BJ (cell line): ENCODE measurements around the gene SLC6A3. TPM values are rescaled to one million over a fixed set of nuclear protein-coding genes. Genes with fewer than 3 reads are reported as not detected.

Source experiments
- CTCF ChIA-PET: fragments of 350-600 bp; formaldehyde crosslinking; extraction: SDS; loops from one replicate; lab custom pipeline; 2021; ENCODE audit warnings: antibody characterized with exemption, inconsistent platforms; lab: Yijun Ruan, JAX
- POLR2A ChIA-PET: fragments of 300-600 bp; sonication (Branson Sonifier 250); formaldehyde crosslinking; extraction: SDS; loops from one replicate; lab custom pipeline; 2021; ENCODE audit warnings: antibody characterized with exemption; lab: Charles Lee
- DNase-seq: peaks from one replicate; pipeline ENCODE4 v3.0.0-alpha.2; 2011; ENCODE audit warnings: low read depth
- H3K27me3 ChIP-seq: 2 replicates; pipeline ENCODE4 v1.6.0; 2011; ENCODE audit warnings: low read length; ENCODE audit not compliant: control insufficient read depth, insufficient read depth
- H3K36me3 ChIP-seq: 2 replicates; pipeline ENCODE4 v1.5.1; 2011; ENCODE audit warnings: low read length; ENCODE audit not compliant: control insufficient read depth, insufficient read depth
- H3K4me3 ChIP-seq: 2 replicates; pipeline ENCODE4 v1.5.1; 2011; ENCODE audit warnings: low read depth, mild to moderate bottlenecking, control low read depth, low read length
- polyA plus RNA-seq: library from polyadenylated mRNA; depleted of rRNA; stranded (reverse); fragments of >200 nt; gene quantifications from 2 replicates; pipeline ENCODE4 v1.2.3, GENCODE V29; 2011
- TF ChIP-seq, protein P1 (sequence below): IDR thresholded peaks from 2 replicates; pipeline ENCODE4 v1.5.1; 2011; ENCODE audit warnings: low read depth, mild to moderate bottlenecking, control low read depth, inconsistent platforms, low read length, moderate library complexity; ENCODE audit not compliant: insufficient read depth

Gene SLC6A3
- polyA plus RNA-seq, 1 experiment = not detected

DNA sequence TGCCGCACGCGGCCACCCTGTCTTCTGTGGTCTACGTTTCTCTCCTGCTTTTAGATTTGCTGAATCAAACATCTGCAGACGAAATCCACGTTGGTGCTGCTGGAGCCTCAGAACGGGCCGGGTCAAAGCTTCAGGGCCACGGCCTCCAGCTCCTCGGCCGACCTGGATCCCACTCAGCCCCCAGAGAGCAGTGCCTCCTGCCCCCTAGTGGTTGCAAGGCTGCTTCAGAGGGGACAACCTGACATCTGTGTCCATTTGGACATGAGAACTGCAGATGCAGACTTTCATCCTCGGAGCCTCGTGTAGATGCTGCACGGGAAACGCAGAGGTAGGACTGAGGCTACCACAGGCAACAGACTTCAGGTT, 23.0 kb upstream of the SLC6A3 start:
- Histone ChIP-seq H3K36me3 (peaks cover 29% of the 10 kb centered on the region), H3K4me3 (no peak overlapping the region), H3K27me3 (no peaks in the 10 kb centered on the region)
- TF ChIP-seq, protein P1, sequence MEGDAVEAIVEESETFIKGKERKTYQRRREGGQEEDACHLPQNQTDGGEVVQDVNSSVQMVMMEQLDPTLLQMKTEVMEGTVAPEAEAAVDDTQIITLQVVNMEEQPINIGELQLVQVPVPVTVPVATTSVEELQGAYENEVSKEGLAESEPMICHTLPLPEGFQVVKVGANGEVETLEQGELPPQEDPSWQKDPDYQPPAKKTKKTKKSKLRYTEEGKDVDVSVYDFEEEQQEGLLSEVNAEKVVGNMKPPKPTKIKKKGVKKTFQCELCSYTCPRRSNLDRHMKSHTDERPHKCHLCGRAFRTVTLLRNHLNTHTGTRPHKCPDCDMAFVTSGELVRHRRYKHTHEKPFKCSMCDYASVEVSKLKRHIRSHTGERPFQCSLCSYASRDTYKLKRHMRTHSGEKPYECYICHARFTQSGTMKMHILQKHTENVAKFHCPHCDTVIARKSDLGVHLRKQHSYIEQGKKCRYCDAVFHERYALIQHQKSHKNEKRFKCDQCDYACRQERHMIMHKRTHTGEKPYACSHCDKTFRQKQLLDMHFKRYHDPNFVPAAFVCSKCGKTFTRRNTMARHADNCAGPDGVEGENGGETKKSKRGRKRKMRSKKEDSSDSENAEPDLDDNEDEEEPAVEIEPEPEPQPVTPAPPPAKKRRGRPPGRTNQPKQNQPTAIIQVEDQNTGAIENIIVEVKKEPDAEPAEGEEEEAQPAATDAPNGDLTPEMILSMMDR = peak; percentile 58
- DNase-seq = no peak
- ChIA-PET CTCF (no interaction called here), POLR2A (no interaction called here)

DNA sequence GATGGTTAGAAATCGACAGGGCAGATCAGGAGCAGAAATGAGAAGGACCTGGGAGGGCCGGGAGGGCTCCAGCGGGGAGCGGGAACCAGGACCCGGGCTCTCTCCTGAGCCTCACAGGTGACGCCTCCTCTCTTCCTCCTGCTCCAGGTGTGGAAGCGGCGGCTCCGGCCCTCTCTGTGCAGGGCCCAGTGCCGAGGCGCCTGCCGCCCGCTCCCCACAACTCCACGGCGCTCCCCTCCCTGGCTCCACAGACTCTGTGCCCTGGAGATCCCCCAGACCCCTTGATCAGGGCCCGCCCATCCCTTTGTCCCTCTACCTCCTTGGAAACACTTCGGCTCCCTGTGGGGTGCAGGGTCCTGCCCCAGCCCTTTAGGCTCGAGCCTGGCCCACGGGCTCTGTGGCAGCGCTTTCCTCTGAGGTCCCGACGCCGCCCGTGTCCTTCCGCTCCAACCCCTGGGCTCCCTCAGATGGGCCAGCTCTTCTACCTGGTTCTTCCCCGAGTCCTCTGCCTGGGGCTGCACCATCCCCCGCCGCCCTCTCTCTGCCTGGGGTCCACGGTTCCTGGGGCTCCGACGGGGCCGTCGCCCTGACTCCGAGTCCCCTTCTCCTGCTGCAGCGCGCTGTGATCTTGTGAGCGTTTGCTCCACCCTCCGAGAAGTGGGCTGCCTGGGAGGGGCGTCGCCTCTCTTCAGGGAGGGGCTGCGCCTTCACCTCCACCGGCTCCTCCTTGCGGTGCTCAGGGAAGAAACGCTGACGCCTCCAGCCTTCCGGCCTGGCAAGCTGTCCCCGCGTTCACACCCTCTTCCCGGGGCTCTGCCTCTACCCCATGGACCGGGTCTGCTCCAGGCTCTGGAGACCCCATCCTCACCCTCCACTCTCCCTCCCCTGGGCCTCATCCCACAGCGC, 22.4 kb upstream of the SLC6A3 start:
- Histone ChIP-seq H3K27me3 (no peaks in the 10 kb centered on the region), H3K4me3 (no peak overlapping the region), H3K36me3 (peaks cover 27% of the 10 kb centered on the region)
- ChIA-PET CTCF (no interaction called here), POLR2A (no interaction called here)
- no peak for DNase-seq
- TF ChIP-seq, protein P1 = no peak

DNA sequence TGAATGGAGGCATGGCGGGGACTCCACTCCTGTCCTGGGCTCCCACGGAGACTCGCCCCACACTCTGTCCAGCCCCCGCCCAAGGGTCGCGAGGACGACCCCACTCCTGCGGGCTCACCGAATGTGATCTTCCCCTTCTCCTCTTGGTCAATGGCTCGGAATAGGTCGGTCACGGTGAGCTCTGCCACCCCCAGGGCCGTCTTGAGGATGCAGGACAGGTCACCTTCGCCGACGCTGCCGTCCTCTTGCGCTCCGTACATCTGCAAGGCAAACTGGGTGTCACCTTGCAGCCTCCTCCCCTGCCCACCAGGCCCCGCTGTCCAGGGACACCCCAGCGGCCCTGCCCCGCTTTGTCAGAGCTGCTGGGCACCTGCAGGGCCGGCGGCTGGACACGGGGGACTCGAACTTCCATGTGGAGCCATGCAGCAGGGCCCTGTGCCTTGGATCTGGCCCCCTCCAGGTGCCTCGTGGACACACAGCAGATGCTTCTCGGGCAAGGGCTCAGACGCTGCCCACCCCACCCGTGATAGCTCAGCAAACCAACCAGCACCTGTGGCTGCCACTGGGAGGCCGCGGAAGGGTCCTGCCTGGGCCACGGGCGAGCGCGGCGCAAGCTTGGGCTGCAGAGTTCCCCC, 21.5 kb upstream of the SLC6A3 start:
- DNase-seq = no peak
- H3K4me3 ChIP-seq = no peak overlapping the region
- H3K36me3 ChIP-seq = peaks cover 29% of the 10 kb centered on the region
- CTCF ChIA-PET = interaction anchor here (0.8 kb wide), 1 partner anchor 13 kb away, joined by 4 read pairs; no protein-coding TSS in a partner anchor
- H3K27me3 ChIP-seq = no peaks in the 10 kb centered on the region
- POLR2A ChIA-PET = no interaction called here
- TF ChIP-seq, protein P1 = no peak

DNA sequence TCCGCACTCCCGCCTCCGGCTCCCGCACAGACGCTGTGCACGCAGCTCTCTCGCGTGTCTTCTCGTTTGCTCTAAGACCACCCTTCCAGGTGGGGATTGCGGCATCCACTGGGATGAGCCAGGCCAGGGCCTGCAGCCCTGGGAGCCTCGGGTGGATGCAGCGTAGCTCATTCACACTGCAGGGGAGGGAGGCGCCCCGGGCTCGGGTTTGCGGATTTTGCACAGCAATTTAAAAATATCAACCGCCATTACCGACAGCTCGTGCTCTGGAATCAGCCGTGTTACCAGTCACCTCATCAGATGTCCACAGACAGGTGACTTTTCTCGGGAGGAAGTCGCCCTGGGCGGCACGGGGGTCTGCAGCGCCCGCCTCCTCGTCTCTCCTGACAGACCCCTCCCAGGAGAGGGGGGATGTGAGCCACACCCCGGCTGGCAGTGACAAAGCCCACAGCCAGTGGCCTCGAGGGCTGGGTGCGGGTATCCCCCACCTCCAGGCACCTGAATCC, 20.8 kb upstream of the SLC6A3 start:
- Histone ChIP-seq H3K36me3 (peaks cover 29% of the 10 kb centered on the region), H3K4me3 (no peak overlapping the region), H3K27me3 (no peaks in the 10 kb centered on the region)
- POLR2A ChIA-PET = no interaction called here
- CTCF ChIA-PET = interaction anchor here (0.8 kb wide), 2 partner anchors 14 to 125 kb away, joined by 3 to 4 read pairs; no protein-coding TSS in a partner anchor
- TF ChIP-seq, protein P1 = no peak
- DNase-seq = no peak

DNA sequence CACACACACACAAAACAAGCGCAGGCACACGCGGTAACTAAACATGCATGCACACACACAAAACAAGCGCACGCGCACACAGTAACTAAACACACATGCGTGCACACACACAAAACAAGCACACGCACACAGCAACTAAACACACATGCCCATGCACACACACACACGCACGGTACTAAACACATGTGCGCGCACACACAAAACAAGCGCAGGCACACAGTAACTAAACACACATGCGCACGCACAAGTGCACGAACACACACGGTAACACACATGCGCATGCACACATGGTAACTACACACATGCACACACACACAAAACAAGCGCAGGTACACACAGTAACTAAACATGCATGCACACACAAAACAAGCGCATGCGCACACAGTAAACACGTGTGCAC, 19.9 kb upstream of the SLC6A3 start:
- TF ChIP-seq, protein P1 = no peak
- no peak for DNase-seq
- Histone ChIP-seq H3K27me3 (no peaks in the 10 kb centered on the region), H3K36me3 (peaks cover 29% of the 10 kb centered on the region), H3K4me3 (no peak overlapping the region)
- POLR2A ChIA-PET = no interaction called here
- CTCF ChIA-PET = interaction anchor here (0.8 kb wide), 1 partner anchor 124 kb away, joined by 3 read pairs; no protein-coding TSS in a partner anchor
